ENCODE data around the gene AAMP.

The AAMP gene

GRCh38 chr2:218260166-218260565 is 9.8 kb downstream of the AAMP start:
- no peak overlapping the region for H3K4me3 ChIP-seq (ENCODE audit: low read depth, low read length)

- H3K4me3 ChIP-seq (ENCODE audit: low read depth, low read length), result no peak overlapping the region
Observed at GRCh38 chr2:218259099-218259961, 10.6 kb downstream of the AAMP start.

GRCh38 chr2:218257390-218257981 is 12.5 kb downstream of the AAMP start:
- H3K4me3 ChIP-seq (ENCODE audit: low read depth, low read length), result no peak overlapping the region

GRCh38 chr2:218256612-218257350 is 13.2 kb downstream of the AAMP start:
- H3K4me3 ChIP-seq (ENCODE audit: low read depth, low read length), result no peak overlapping the region

GRCh38 chr2:218255446-218255845 is 14.5 kb downstream of the AAMP start:
- no peak overlapping the region for H3K4me3 ChIP-seq (ENCODE audit: low read depth, low read length)

- H3K4me3 ChIP-seq (ENCODE audit: low read depth, low read length), result no peak overlapping the region
Observed at GRCh38 chr2:218253232-218253625, 16.7 kb downstream of the AAMP start.

GRCh38 chr2:218252509-218253231 is 17.3 kb downstream of the AAMP start:
- H3K4me3 ChIP-seq (ENCODE audit: low read depth, low read length), result no peak overlapping the region

GRCh38 chr2:218249691-218250090 is 20.2 kb downstream of the AAMP start:
- H3K4me3 ChIP-seq (ENCODE audit: low read depth, low read length), result no peak overlapping the region

GRCh38 chr2:218245214-218245613 is 24.7 kb downstream of the AAMP start:
- H3K4me3 ChIP-seq (ENCODE audit: low read depth, low read length), result no peak overlapping the region

GRCh38 chr2:218244665-218245064 is 25.3 kb downstream of the AAMP start:
- no peak overlapping the region for H3K4me3 ChIP-seq (ENCODE audit: low read depth, low read length)

- H3K4me3 ChIP-seq (ENCODE audit: low read depth, low read length), result no peak overlapping the region
Observed at GRCh38 chr2:218244204-218244603, 25.7 kb downstream of the AAMP start.

GRCh38 chr2:218238887-218239286 is 31.1 kb downstream of the AAMP start:
- H3K4me3 ChIP-seq (ENCODE audit: low read depth, low read length), result no peak overlapping the region

GRCh38 chr2:218236829-218237228 is 33.1 kb downstream of the AAMP start:
- H3K4me3 ChIP-seq (ENCODE audit: low read depth, low read length), result no peak overlapping the region

- no peak overlapping the region for H3K4me3 ChIP-seq (ENCODE audit: low read depth, low read length)
Observed at GRCh38 chr2:218235017-218235416, 34.9 kb downstream of the AAMP start.

GRCh38 chr2:218234521-218234920 is 35.4 kb downstream of the AAMP start:
- H3K4me3 ChIP-seq (ENCODE audit: low read depth, low read length), result no peak overlapping the region

- no peak overlapping the region for H3K4me3 ChIP-seq (ENCODE audit: low read depth, low read length)
Observed at GRCh38 chr2:218233543-218233942, 36.4 kb downstream of the AAMP start.

- no peak overlapping the region for H3K4me3 ChIP-seq (ENCODE audit: low read depth, low read length)
Observed at GRCh38 chr2:218230882-218231281, 39.1 kb downstream of the AAMP start.

- H3K4me3 ChIP-seq (ENCODE audit: low read depth, low read length), result no peak overlapping the region
Observed at GRCh38 chr2:218229851-218230250, 40.1 kb downstream of the AAMP start.

GRCh38 chr2:218229239-218229638 is 40.7 kb downstream of the AAMP start:
- no peak overlapping the region for H3K4me3 ChIP-seq (ENCODE audit: low read depth, low read length)

- no peak overlapping the region for H3K4me3 ChIP-seq (ENCODE audit: low read depth, low read length)
Observed at GRCh38 chr2:218228366-218229090, 41.4 kb downstream of the AAMP start.

Measured in iPS-11a (cell line).